GM21717 (cell line): Measurements from ENCODE around the gene KRT7.
"Not testable (repeated sequence)": the region's sequence is repeated elsewhere in the genome, so short reads cannot be mapped to it uniquely, and the experiment has no call there.

Experiments used
- ATAC-seq: cut with Tn5 transposase; IDR thresholded peaks from one replicate; pipeline ENCODE4 v1.9.1; 2021; ENCODE audit warnings: mild to moderate bottlenecking, moderate library complexity; ENCODE audit not compliant: unreplicated experiment

KRT7 gene

GRCh38 chr12:52229836-52230343 is 3.2 kb upstream of the KRT7 start:
- no peak for ATAC-seq

DNA sequence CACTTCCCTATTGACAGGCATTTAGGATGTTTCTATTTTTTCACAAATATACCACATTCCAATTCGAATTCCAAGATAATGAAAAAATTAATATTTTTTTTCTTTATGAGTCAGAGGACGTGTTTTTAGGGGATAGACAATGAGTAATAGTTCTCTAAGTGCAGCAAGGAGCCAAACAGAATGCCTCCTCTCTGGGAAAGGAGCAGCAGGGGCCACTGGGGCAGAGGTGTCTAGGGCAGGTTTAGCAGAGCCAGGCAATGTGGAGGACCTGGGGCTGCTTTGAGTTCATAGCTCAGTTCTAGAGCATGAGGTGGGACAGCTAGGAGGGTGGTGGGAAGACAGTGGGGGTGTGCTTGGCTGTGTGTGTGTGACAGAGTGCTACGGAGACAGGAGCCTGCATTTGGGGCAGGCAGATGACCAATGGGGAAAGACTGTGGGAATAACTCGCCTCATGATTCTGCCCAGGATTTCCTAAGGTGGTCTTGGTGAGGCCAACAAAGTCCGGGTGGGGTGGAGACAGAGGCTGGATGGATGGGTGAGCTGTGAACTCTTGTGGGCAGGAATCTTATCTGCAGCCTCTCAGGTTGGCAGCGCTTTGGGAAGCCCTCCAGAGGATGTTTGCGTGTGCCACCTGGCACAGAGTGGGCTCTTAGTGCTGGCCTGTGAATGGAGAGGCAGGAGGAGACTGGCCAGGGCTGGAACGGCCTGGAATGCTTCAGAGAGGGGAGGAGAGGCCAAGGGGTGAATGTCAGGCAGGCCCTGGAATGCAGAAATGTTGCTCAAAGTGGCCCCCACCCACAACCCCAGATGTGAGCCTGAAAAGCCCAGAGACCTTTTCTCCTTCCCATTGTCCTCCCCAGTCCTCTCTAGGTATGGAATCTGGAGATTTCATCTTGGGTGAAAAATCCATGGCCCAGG is 2.4 kb upstream of the KRT7 start:
- ATAC-seq = no peak

GRCh38 chr12:52231305-52232202 is 1.5 kb upstream of the KRT7 start:
- no peak for ATAC-seq

DNA sequence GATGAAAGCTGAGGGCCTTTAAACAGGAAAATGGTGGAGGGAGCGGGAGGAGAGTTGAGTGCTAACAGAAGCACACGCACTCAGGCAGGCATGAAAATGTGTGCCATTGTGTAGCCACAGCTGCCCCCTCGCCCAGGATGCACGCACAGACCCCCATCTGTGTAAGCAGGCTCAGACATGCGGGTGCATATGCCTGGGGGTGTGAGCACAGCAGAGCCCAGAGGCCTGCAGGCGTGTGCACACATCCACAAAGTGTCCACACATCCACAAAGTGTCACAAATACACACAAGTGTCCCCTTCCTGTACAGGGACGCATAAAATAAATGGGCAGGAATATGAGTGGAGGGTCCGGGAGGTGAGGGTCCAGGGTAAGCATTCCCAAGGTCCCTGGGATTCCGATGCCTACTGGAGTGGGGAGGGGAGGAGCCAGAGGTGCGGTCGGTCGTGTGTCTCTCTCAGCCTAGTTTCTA is 805 bp upstream of the KRT7 start:
- ATAC-seq = no peak

GRCh38 chr12:52233462-52234207 is 592 bp downstream of the KRT7 start:
- no peak for ATAC-seq

DNA sequence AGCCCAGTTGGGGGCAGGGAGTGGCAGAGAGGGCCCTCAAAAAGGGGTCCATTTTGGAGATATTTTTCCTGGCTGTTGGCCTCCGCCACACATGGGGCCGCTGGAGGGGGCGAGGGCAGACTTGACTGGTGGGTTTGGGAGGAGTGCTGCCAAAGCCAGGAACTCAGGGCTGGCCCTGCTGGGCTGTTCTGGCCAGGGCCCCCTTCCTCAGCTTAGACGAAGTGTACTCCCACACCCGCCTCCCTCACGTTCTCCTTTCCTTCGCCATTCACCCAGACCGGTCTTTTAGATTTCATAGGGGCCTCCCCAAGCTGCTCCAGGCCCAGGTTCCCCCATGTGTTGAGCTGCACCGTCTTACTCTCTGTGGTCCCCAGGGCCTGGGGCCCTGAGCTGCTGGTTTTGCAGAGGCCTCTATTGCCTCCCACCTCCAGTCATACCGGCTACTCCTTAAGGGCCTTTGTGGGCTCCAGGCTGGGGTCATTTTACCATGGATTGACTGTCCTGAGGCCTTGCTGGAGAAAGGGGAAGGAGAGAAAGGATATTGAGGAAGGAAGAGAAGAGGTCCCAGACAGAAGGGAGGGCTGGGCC is 1.3 kb downstream of the KRT7 start:
- no peak for ATAC-seq

GRCh38 chr12:52235001-52235764 is 2.1 kb downstream of the KRT7 start:
- no peak for ATAC-seq

GRCh38 chr12:52235822-52236361 is 2.8 kb downstream of the KRT7 start:
- no peak for ATAC-seq

DNA sequence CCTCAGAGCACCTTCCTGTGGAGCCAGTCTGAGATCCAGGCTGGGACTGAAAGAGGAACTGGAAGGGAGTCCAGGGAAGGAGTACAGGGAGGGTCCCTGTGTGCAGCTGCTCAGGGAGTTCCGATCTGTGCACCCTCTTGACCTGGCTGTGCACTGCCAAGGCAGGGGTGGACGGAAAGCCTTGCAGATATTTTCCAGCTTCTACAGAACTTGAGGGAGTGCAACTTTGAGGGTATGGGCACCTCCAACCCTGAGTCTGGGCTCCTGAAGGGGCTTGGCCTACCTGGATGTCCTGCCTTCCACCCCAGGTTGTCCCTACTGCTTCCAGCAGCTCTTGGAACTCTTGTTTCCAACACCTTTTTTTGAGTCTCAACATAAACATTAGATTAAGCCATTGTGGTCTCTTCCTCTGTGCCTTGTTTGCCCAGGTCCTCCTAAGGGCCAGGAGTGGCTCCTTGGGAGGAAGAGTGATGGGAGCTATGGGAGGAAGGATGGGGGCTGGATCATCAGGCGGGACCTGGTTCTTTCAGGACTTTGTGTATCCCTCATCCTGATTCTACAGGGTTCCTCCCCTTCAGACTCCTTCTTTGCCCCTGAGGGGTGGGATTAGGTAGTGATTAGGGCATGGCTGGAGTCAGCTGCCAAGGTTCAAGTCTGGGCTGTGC is 3.5 kb downstream of the KRT7 start:
- ATAC-seq = no peak

DNA sequence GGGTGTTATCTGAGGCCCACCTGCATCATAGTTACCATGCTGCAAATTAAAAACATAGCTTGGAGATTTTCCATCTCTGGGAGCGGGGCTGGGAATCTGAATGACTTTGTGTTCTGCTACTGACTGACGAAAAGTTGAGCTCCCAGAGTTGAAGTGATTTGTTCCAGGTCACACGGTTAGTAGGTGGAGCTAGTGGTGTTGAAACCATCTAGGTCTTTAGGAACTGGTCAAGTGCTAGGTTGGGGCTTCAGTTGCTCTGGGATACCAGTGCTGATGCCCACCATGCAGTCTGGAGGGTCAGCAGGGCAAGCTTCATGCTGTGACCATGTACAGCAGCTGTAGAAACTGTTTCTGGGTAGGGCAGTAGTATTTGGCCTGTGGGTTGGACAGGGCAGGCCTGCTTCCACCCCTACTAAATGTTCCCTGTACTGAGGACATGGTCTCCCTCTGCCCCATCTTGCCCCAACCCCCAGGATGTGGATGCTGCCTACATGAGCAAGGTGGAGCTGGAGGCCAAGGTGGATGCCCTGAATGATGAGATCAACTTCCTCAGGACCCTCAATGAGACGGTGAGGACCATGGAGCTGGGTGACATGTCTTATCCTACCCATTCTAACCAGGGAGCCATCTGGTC is 5.3 kb downstream of the KRT7 start:
- ATAC-seq = no peak

- ATAC-seq = no peak
Observed at GRCh38 chr12:52238916-52239646, 6.0 kb downstream of the KRT7 start.

DNA sequence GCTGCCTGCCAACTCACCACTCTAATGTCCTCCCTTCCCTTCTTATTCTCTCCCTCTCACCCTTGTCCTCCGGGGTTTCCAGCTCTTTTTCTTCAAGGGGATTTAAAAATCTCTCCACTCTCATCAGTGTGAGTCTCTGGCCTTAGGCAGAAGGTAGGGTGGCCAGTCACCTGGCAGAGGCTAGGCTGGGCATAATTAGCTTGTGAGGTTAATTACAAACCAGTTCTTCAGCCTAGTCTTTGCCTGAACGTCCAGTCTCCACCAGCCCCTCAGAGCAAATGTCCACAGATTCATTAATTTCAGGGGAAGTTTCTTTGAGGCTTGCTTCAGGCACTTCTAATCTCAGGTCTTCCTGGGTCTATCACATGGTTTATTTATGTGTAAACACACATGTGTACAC is 6.7 kb downstream of the KRT7 start:
- no peak for ATAC-seq

DNA sequence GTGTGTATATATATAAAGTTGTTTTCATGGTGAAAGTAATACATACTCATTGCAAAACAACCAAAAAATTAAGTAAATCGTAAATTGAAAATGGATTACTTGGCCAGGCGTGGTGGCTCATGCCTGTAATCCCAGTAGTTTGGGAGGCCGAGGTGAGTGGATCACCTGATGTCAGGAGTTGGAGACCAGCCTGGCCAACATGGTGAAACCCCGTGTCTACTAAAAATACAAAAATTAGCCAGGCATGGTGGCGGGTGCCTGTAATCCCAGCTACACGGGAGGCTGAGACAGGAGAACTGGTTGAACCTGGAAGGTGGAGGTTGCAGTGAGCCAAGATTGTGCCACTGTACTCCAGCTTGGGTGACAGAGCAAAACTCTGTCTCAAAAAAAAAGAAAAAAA is 7.2 kb downstream of the KRT7 start:
- not testable (repeated sequence) for ATAC-seq

- no peak for ATAC-seq
Observed at GRCh38 chr12:52241205-52241842, 8.3 kb downstream of the KRT7 start.

GRCh38 chr12:52242442-52243258 is 9.6 kb downstream of the KRT7 start:
- ATAC-seq = no peak

DNA sequence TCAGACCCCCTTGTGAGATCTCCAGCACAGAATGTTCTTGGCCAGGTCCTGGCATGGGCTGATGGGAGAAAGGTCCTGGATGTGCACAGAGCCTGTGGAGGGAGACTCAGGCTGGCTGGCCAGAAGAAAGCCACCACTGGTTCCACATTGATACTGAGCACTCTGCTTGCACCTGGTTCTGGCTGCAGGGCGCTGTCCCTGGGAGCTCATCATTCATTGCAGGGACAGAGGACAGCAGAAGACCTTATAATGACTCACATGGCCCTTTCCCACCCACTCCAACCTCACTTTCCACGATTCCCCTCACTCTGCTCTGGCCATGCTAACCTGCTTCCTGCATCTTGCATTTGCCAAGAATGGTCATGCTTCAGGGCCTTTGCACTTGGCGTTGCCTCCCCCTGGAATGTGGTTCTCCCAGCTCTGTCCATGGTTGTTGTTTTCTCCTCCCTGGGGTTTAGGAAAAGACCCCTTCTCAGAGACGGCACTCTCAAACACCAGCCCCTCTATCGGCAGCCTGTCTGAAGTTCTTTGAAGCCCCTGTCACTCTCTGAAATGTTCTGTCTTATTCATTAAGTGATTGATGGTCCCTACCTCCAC is 10.3 kb downstream of the KRT7 start:
- no peak for ATAC-seq
